GM12878 (cell line): ENCODE measurements around the gene TFR2. TPM values are rescaled to one million over a fixed set of nuclear protein-coding genes. Genes with fewer than 3 reads are reported as not detected.

Experiments used
- ATAC-seq: fragments of 200-7000 bp; cut with Tn5 transposase; 3 replicates; pipeline ENCODE4 v1.9.1; 2020; ENCODE audit warnings: mild to moderate bottlenecking, moderate library complexity
- BruUV-seq: library from RNA; stranded (reverse); fragments of 400-500 nt; replicated peaks from 2 replicates; lab custom pipeline; 2021; lab: Mats Ljungman, UMichigan
- CTCF ChIA-PET: fragments of 300-600 bp; sonication (Branson Sonifier 250); formaldehyde crosslinking; extraction: SDS; loops from one replicate; lab custom pipeline; 2021; ENCODE audit warnings: inconsistent platforms; lab: Yijun Ruan, JAX
- POLR2A ChIA-PET: fragments of 350-600 bp; formaldehyde crosslinking; extraction: SDS; loops from one replicate; lab custom pipeline; 2021; ENCODE audit warnings: inconsistent platforms; lab: Charles Lee
- RAD21 ChIA-PET: fragments of 300-600 bp; sonication (Branson Sonifier 250); formaldehyde crosslinking; loops from one replicate; lab custom pipeline; 2023; ENCODE audit warnings: antibody characterized with exemption; ENCODE audit not compliant: unreplicated experiment; lab: Charles Lee
- SMC1A ChIA-PET: fragments of 300-600 bp; sonication (Branson Sonifier 250); formaldehyde crosslinking; loops from one replicate; lab custom pipeline; 2023; ENCODE audit not compliant: unreplicated experiment, uncharacterized antibody; lab: Charles Lee
- DNase-seq: peaks from one replicate; pipeline ENCODE4 v3.0.0-alpha.2; 2011; ENCODE audit warnings: low read depth, low spot score
- FAIRE-seq: peaks from 3 replicates; lab custom pipeline; 2011; peaks lifted over from hg19 to GRCh38; lab: Jason Lieb, UNC
- H2AFZ ChIP-seq: 2 replicates; pipeline ENCODE4 v1.6.0; 2011; ENCODE audit warnings: low read depth, low read length, control low read depth; ENCODE audit not compliant: control insufficient read depth
- H3K27ac ChIP-seq: 2 replicates; pipeline ENCODE4 v1.5.1; 2011; ENCODE audit warnings: control low read depth; ENCODE audit not compliant: control insufficient read depth, insufficient read depth
- H3K27me3 ChIP-seq, 2 experiments: replicated peaks in 1 of 2; 2 replicates each; pipeline versions ENCODE4 v1.6.0 to v1.6.1; 2011; ENCODE audit warnings: low read length in 1 of 2; ENCODE audit not compliant: control insufficient read depth in 2 of 2, insufficient read depth in 2 of 2
- H3K36me3 ChIP-seq, 2 experiments: 2 replicates each; pipeline ENCODE4 v1.5.1; 2011; ENCODE audit warnings: low read length in 1 of 2; ENCODE audit not compliant: control insufficient read depth in 2 of 2, insufficient read depth in 2 of 2
- H3K4me1 ChIP-seq: 2 replicates; pipeline ENCODE4 v1.6.1; 2011; ENCODE audit warnings: mild to moderate bottlenecking, low read length, moderate library complexity, mixed read lengths; ENCODE audit not compliant: control insufficient read depth, insufficient read depth
- H3K4me2 ChIP-seq: 2 replicates; pipeline ENCODE4 v1.6.0; 2011; ENCODE audit warnings: control low read depth; ENCODE audit not compliant: control insufficient read depth, insufficient read depth
- H3K4me3 ChIP-seq: fragments of 200-600 bp; sonication (generic); 2 replicates; pipeline ENCODE4 v1.5.1; 2016
- H3K79me2 ChIP-seq: 2 replicates; pipeline ENCODE4 v1.6.0; 2011; ENCODE audit warnings: low read length; ENCODE audit not compliant: control insufficient read depth, insufficient read depth
- H3K9ac ChIP-seq: 2 replicates; pipeline ENCODE4 v1.8.0; 2011; ENCODE audit warnings: low read length, control low read depth, mixed read lengths; ENCODE audit not compliant: control insufficient read depth, insufficient read depth
- H3K9me3 ChIP-seq: replicated peaks from 3 replicates; pipeline ENCODE4 v1.5.1; 2011; ENCODE audit warnings: mild to moderate bottlenecking, low read length; ENCODE audit not compliant: control insufficient read depth, insufficient read depth
- H4K20me1 ChIP-seq: 2 replicates; pipeline ENCODE4 v1.6.0; 2011; ENCODE audit not compliant: control insufficient read depth, insufficient read depth
- ATF7 ChIP-seq: fragments of 450-650 bp; IDR thresholded peaks from 2 replicates; pipeline ENCODE4 v1.6.1; 2016; ENCODE audit warnings: low read depth, mild to moderate bottlenecking
- CBX3 ChIP-seq: fragments of 200-600 bp; sonication (generic); IDR thresholded peaks from 2 replicates; pipeline ENCODE4 v1.6.1; 2016; ENCODE audit warnings: low read depth, borderline replicate concordance
- CHD2 ChIP-seq: IDR thresholded peaks from 2 replicates; pipeline ENCODE4 v1.6.1; 2011; ENCODE audit warnings: low read depth, low read length, improper control_type of control experiment, borderline replicate concordance
- IRF4 ChIP-seq: IDR thresholded peaks from 2 replicates; pipeline ENCODE4 v1.6.1; 2011; ENCODE audit warnings: low read depth, low read length
- MTA2 ChIP-seq: fragments of 450-650 bp; IDR thresholded peaks from 2 replicates; pipeline ENCODE4 v1.6.1; 2016; ENCODE audit warnings: low read depth, mild to moderate bottlenecking, moderate library complexity
- SRF ChIP-seq, 2 experiments: IDR thresholded peaks; 2 replicates each; pipeline ENCODE4 v1.6.1; 2011; ENCODE audit warnings: low read depth in 2 of 2, low read length in 2 of 2, mild to moderate bottlenecking in 1 of 2, moderate library complexity in 1 of 2
- WGBS: methylation state at CpG from one replicate; pipeline ENCODE4 v1.1.6; 2016; ENCODE audit warnings: low lambda C conversion rate; ENCODE audit not compliant: insufficient replicate concordance, insufficient coverage; ENCODE audit errors: missing lambda C conversion rate; 5-methylcytosine and 5-hydroxymethylcytosine counted together
- in situ Hi-C: fragments of 300-500 bp; cut with MboI; formaldehyde crosslinking; loops from 9 replicates; pipeline ENCODE4 v1.14.3; 2018; ENCODE audit warnings: mixed read lengths
- intact Hi-C: fragments of 100-400 bp; cut with micrococcal nuclease; formaldehyde crosslinking; loops from one replicate; pipeline ENCODE4 v1.14.2; 2022; ENCODE audit not compliant: unreplicated experiment
- polyA plus RNA-seq, 11 experiments: library from polyadenylated mRNA; depleted of rRNA in 4 of 11; unstranded in 6 of 11; stranded (reverse) in 5 of 11; fragments of >200 nt; fragmentation: Nextera tagmentation in 4 of 11; fragmentation: Illumina TruSeq in 1 of 11; extraction: Ambion mirVana in 4 of 11; extraction: Trizol in 1 of 11; gene quantifications; 1 replicate in 1 of 11; 2 replicates in 10 of 11; pipeline versions ENCODE4 v1.2.1 to v1.2.3, GENCODE V29; 2011 to 2016; ENCODE audit warnings: inconsistent platforms in 2 of 11, missing spikeins in 2 of 11, low read depth in 1 of 11
- total RNA-seq, 4 experiments: library from RNA; depleted of rRNA in 3 of 4; stranded (reverse); fragments of >200 nt in 3 of 4; fragmentation: Illumina TruSeq in 1 of 4; extraction: Trizol in 1 of 4; gene quantifications; 2 replicates each; pipeline versions ENCODE4 v1.2.1 to v1.2.3, GENCODE V29; 2013 to 2021
- TF ChIP-seq, protein P1 (sequence below): IDR thresholded peaks from 2 replicates; pipeline ENCODE4 v1.6.1; 2012; ENCODE audit warnings: low read depth, low read length, improper control_type of control experiment

Gene TFR2
- total and polyA plus RNA-seq, 10 of the 15 experiments (the other 5 are each of a cell fraction or from before 2014, with no cell fraction given) = 0.30 to 7.2 (median 1.8) TPM

DNA sequence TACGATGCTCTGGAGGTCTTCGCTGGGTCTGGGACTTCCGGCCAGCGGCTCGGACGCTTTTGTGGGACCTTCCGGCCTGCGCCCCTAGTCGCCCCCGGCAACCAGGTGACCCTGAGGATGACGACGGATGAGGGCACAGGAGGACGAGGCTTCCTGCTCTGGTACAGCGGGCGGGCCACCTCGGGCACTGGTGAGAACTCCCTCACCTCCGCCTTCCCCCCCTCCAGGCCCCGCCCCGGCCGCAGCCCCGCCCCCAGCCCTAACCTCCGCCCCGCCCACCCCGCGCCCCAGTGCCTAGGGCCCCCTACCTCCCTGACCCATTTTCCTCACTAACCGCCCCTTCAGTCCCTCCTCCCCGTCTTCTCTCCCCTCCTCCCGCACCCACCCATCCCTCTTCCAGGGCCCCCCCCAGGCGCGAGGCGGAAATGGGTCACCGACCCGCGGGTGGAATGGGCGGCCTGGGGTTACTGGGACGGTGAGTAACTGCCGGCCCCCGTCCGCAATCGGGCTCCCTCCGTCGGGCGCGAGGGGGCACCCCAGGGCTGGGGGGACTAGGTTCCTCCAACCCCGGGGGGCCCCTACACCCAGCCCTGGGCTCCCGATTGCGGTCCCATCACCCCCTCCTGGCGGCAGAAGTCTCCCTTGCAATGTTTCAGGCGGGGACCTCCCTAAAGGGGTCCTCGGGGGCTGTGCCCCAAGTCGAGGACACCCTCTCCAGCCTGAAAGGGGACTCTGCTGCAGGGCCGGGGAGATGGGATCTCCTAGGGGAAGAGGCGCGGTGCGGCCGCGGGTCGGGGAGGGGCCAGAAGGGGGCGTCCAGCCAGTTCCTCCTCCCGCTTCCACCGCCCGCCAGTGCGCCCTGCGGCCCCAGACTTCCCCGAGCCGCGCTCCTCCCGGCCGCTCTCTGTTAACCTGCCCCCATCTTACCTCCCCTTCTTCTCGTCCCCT is 37.0 kb downstream of the TFR2 start (continued):
- TF ChIP-seq, protein P1, sequence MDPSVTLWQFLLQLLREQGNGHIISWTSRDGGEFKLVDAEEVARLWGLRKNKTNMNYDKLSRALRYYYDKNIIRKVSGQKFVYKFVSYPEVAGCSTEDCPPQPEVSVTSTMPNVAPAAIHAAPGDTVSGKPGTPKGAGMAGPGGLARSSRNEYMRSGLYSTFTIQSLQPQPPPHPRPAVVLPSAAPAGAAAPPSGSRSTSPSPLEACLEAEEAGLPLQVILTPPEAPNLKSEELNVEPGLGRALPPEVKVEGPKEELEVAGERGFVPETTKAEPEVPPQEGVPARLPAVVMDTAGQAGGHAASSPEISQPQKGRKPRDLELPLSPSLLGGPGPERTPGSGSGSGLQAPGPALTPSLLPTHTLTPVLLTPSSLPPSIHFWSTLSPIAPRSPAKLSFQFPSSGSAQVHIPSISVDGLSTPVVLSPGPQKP = no peak
- TF ChIP-seq ATF7 (no peak), MTA2 (0 out of 2 replicates have a peak, but pooled peaks have one; percentile 28), SRF (IDR thresholded peaks at IDR 0.05; ENCODE audit: low read depth in 2 of 2, low read length in 2 of 2) (no peak), CBX3 (no peak)
- TF ChIP-seq, all 136 proteins: peak for 16

DNA sequence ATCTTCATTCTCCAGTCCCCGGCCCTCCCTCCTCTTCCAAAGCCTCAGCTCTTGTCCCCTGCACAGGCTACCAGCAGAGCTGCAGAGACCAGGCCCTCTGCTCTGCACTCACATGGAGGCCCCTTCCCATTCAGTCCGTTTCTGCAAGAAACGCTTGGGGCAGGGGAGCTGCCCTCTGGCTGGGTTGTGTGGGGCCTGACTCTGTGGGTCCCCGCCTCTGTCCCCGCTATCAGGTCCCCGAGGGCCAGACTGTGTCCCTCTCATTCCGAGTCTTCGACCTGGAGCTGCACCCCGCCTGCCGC is 37.7 kb downstream of the TFR2 start:
- no peak for FAIRE-seq
- no TSS peak for BruUV-seq
- WGBS = 17% methylated on average over 10 of the region's 10 CpGs
- Histone ChIP-seq H3K27ac (no peak overlapping the region), H3K4me2 (peak overlapping the region; percentile 99), H2AFZ (peak overlapping the region; percentile 92), H3K27me3 (peaks cover 2 to 5% of the 10 kb centered on the region in 2 experiments; a peak in 2 of 4 replicates), H3K36me3 (no peaks in the 10 kb centered on the region), H4K20me1 (no peaks in the 10 kb centered on the region), H3K9ac (peak overlapping the region; percentile 40; the same call in 1 of the 2 replicates), H3K9me3 (no peaks in the 10 kb centered on the region), H3K4me3 (no peak overlapping the region; the same call in 1 of the 2 replicates), H3K79me2 (no peaks in the 10 kb centered on the region), H3K4me1 (peaks cover 10% of the 10 kb centered on the region)
- RAD21 ChIA-PET = interaction anchor here (0.6 to 1.4 kb wide), 3 partner anchors 18 to 104 kb away, joined by 3 to 4 read pairs (median 3); partner anchors contain the start of genes FBXO24 and LRCH4
- intact Hi-C loops (no loop called here), in situ Hi-C loops (no loop called here)
- TF ChIP-seq CHD2 (0 out of 2 replicates have a peak, but pooled peaks have one; percentile 34), IRF4 (no peak)
- ATAC-seq = no peak; the same call in none of the 3 replicates
- POLR2A ChIA-PET = interaction anchor here (0.6 to 1.1 kb wide), 4 partner anchors 9 to 108 kb away, joined by 3 to 4 read pairs (median 4); partner anchors contain the start of gene MOSPD3
- DNase-seq = no peak
- CTCF ChIA-PET = interaction anchor here (1.7 to 2.2 kb wide), 2 partner anchors 9 to 15 kb away, joined by 4 to 6 read pairs; partner anchors contain the start of gene MOSPD3
- SMC1A ChIA-PET = interaction anchor here (1.3 kb wide), 1 partner anchor 18 kb away, joined by 6 read pairs; the partner anchor contains the start of genes FBXO24 and LRCH4
